PFSK-1 (cell line): ENCODE data around the gene NHLRC2.

Source experiments
- FOXP2 ChIP-seq: optimal IDR thresholded peaks from 2 replicates; pipeline ENCODE3; 2011; ENCODE audit warnings: borderline replicate concordance, control low read depth, inconsistent platforms; ENCODE audit not compliant: insufficient read depth; ENCODE audit errors: extremely low read length, extremely low read depth
- POLR2AphosphoS5 ChIP-seq: IDR thresholded peaks from 2 replicates; pipeline ENCODE4 v1.6.1; 2012; ENCODE audit warnings: low read depth, mild to moderate bottlenecking, control low read depth, low read length, moderate library complexity
- REST ChIP-seq, 2 experiments: IDR thresholded peaks; 2 replicates each; pipeline versions ENCODE4 v1.6.1 to v1.8.0; 2011 to 2012; ENCODE audit warnings: low read depth in 2 of 2, low read length in 2 of 2, control low read depth in 1 of 2, inconsistent platforms in 1 of 2, mild to moderate bottlenecking in 1 of 2, moderate library complexity in 1 of 2; ENCODE audit not compliant: insufficient read depth in 1 of 2
- SIN3A ChIP-seq: IDR thresholded peaks from 2 replicates; pipeline ENCODE4 v1.6.1; 2012; ENCODE audit warnings: mild to moderate bottlenecking, low read length, moderate library complexity, borderline replicate concordance; ENCODE audit not compliant: insufficient read depth
- TAF1 ChIP-seq: IDR thresholded peaks from 2 replicates; pipeline ENCODE4 v1.6.1; 2012; ENCODE audit warnings: low read length, control low read depth, borderline replicate concordance; ENCODE audit not compliant: insufficient read depth

The NHLRC2 gene

DNA sequence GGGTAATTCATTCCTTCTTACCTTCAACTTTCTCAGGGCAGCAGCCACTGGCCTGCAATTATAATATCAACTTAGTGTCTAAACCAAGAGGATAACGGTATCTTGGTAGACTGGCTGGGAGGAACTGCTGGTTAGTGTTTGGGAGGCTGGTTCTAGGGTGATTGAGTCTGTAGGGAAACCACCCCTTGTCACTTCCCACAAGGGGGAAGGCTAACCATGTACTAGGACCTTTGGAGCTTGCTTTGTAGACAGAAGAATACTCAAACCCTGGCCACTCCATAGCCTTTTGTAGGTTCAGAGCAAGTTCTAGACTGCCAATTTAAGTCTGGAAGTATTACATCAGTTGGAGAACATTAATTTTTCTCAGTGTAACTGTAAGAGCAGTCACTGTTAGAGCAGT, 51.3 kb downstream of the NHLRC2 start:
- TF ChIP-seq FOXP2: no peak
- no peak for TF ChIP-seq REST (IDR thresholded peaks at IDR 0.05; ENCODE audit: insufficient read depth in 1 of 2, low read depth in 2 of 2, low read length in 2 of 2)
- no peak for TF ChIP-seq TAF1
- TF ChIP-seq POLR2AphosphoS5: no peak
- TF ChIP-seq SIN3A: no peak

GRCh38 chr10:113907166-113907565, 52.7 kb downstream of the NHLRC2 start:
- TF ChIP-seq SIN3A: no peak
- TF ChIP-seq REST (IDR thresholded peaks at IDR 0.05; ENCODE audit: insufficient read depth in 1 of 2, low read depth in 2 of 2, low read length in 2 of 2): no peak
- no peak for TF ChIP-seq POLR2AphosphoS5
- no peak for TF ChIP-seq TAF1
- TF ChIP-seq FOXP2: no peak

DNA sequence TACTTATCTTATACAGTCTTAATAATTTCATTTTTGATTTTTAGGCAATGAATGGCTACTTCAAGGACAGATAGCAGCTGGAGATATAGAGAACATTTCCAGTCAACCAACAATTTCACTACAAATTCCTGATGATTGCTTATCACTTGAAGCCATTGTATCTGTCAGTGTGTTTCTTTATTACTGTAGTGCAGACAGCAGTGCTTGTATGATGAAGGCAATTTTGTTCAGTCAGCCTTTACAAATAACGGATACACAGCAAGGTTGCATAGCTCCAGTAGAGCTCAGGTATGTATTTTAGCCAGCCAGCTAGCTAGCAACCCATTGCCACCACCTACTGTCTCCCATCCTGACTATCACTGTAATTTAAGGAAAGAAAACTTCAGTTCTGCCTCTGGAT, 53.8 kb downstream of the NHLRC2 start:
- TF ChIP-seq FOXP2 (no peak), REST (IDR thresholded peaks at IDR 0.05; ENCODE audit: insufficient read depth in 1 of 2, low read depth in 2 of 2, low read length in 2 of 2) (no peak), POLR2AphosphoS5 (no peak), TAF1 (no peak), SIN3A (no peak)

DNA sequence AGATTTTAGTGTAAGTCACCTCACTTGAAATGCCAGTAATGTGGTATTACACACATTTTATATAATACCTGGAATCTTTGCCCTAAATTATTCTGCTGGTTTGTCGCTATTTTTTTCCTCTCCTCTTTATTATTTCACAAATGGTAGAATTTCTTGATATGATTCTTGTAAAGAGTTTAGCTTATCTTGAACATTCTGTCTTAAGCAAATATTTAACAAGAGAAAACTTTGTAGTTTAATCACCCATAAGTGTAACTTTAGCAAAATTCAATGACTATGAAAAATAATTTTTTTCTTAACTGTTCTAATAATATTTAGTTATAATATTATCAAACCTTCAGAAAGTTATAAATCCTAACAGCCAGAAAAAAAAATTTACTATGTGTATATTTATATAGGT, 56.7 kb downstream of the NHLRC2 start:
- TF ChIP-seq POLR2AphosphoS5: no peak
- no peak for TF ChIP-seq REST (IDR thresholded peaks at IDR 0.05; ENCODE audit: insufficient read depth in 1 of 2, low read depth in 2 of 2, low read length in 2 of 2)
- TF ChIP-seq SIN3A: no peak
- TF ChIP-seq FOXP2: no peak
- TF ChIP-seq TAF1: no peak

DNA sequence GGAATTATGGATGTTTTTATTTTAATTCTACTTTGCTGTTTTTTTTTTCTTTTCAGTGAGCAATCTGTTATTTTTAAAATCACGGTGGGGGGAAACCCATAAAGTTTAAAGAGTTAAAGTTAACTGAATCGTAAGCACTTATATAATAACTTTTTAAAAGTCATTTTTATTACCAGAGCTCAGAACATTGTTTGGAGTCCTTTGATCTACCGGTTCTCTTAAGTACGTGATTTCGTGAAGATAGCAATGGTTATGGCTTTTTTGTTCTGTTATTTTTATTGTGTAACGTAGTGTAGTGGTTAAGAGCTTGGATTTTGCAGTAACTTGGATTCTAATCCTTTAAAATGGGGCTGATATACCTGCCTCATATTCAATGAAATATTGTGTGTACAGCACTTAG, 57.4 kb downstream of the NHLRC2 start:
- TF ChIP-seq SIN3A (no peak), FOXP2 (no peak), POLR2AphosphoS5 (no peak), TAF1 (no peak), REST (IDR thresholded peaks at IDR 0.05; ENCODE audit: insufficient read depth in 1 of 2, low read depth in 2 of 2, low read length in 2 of 2) (no peak)
